ENCODE measurements around the gene FRYL.
"Not testable (repeated sequence)": the region's sequence is repeated elsewhere in the genome, so short reads cannot be mapped to it uniquely, and the experiment has no call there.

Gene FRYL

DNA sequence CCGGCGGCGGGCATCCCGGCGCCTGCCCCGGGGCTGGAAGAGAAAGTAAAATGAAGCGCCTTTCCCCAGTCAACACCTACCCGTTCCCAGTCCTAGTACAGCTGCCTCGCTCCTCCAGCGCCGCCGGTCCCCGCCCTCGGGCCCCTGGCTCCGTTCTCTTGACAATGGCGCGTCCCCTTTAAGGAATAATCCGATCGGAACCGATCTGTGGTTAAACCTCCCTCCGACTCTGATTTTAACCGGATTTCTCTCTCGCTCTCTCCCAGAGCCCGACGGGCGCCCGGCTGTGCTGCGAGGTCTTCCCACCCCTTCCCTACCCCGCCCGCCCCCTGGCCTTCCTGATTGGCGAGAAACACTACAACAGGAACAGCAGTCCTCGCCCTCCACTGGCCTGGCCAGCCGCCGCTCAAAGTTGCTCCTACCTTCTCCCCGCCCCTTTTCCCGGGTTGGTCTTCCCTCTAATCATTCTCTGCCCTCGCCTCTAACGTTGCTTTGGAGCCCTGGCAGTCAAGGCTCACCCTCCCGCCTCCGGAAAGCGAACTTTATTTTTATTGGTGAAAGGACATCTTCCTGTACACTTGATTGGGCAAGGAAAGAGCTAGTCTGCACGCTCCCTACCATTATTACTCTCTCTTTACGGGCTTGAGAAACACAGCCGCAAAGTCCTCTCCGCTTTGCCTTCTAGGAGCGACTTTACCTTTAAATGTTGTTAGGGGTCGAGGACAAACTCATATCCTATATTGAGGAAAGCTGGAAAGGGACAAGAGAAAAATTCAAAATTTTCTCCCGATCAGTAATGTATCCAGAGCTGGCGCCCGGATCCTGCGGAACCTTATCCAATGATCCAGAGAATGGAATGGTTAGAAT is at the start of gene FRYL:
Gene FRYL (minus strand): TSS at position 282 of the 867 bp plus-strand sequence. CDS start 145,869 bp downstream, outside the sequence.
- DNase-seq: peak; percentile 98

DNA sequence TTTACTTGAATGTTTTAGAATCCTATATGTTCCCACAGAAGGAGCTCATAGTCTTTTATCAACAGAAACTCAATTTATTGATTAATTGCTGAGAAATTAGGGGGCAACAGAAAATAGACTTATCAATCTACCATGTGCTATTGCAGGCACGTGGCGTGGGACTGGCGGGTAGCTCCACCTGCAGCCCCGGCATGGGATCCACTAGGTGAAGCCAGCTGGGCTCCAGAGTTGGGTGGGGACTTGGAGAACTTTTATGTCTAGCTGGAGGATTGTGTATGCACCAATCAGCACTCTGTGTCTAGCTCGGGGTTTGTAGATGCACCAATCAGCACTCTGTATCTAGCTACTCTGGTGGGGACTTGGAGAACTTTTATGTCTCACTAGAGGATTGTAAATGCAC is 47.5 kb upstream of the FRYL start:
- no peak for DNase-seq

DNA sequence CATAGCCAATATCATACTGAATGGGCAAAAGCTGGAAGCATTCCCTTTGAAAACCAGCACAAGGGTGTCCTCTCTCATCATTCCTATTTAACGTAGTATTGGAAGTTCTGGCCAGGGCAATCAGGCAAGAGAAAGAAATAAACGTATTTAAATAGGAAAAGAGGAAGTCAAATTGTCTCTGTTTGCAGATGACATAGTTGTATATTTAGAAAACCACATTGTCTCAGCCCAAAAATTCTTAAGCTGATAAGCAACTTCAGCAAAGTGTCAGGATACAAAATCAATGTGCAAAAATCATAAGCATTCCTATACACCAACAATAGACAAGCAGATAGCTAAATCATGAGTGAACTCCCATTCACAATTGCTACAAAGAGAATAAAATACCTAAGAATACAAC is 41.4 kb upstream of the FRYL start:
- DNase-seq: not testable (repeated sequence)

DNA sequence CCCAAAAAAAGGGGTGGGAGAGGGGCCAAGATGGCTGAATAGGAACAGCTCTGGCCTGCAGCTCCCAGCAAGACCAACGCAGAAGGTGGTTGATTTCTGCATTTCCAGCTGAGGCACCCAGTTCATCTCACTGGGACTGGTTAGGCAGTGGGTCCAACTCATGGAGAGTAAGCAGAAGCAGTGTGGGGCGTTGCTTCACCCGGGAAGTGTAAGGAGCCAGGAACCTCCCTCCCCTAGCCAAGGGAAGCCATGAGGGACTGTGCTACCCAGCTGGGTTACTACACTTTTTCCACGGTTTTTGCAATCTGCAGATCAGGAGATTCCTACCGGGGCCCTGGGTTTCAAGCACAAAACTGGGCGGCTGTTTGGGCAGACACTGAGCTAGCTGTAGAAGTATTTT is 36.9 kb upstream of the FRYL start:
- DNase-seq: no peak

DNA sequence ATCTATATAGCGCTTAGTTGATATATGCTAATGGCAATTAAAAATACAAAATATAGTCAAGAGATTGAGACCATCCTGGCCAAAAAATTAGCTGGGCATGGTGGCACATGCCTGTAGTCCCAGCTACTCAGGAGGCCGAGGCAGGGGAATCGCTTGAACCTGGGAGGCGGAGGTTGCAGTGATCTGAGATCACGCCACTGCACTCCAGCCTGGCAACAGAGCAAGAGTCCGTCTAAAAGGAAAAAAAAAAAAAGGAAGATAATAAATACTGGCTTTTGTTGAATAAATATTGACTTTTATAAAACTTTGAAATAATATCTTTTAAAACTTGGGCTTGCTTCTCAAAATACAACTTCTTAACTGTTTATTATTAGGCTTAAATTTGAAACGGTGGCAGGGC is 36.2 kb upstream of the FRYL start:
- DNase-seq: not testable (repeated sequence)

DNA sequence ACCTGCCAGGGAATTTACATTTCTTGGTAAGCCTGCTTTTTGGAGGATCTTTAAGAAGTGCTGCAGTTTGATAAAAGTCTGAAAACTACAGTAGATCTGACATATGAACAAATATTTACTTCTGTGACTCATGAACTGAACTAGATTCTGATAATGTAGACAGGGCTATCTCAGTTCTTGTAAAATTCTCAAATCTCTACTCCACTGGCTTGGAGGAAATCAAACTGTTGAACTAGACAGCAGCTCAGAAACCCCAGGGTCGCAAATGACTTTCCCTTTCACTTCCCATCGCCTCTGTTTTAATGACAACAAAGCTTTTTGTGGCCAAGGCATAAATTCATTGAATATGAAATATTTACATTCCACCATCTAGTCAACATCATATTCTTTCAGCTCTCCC is 35.4 kb upstream of the FRYL start:
- DNase-seq: no peak

GRCh38 chr4:48813964-48814363 is 33.9 kb upstream of the FRYL start:
- no peak for DNase-seq

DNA sequence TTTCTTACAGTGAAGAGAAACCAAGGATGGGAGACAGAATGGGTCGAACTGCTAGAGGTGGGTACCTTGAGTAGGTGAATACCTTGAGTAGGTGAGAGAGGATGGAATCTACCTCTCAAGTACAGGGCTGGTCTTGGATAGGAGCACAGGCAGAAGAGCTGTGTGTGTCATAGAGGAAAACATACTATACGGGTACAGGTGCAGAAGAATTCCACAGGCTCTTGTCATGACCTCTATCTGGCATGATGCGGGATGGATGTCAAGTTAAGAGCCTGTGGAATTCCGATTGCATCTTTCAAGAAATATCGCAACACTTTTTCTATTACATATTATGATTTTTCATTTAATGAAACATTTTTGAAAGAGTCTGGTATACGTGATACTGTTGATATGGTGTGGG is 32.8 kb upstream of the FRYL start:
- no peak for DNase-seq

GRCh38 chr4:48804584-48805301 is 24.7 kb upstream of the FRYL start:
- no peak for DNase-seq

DNA sequence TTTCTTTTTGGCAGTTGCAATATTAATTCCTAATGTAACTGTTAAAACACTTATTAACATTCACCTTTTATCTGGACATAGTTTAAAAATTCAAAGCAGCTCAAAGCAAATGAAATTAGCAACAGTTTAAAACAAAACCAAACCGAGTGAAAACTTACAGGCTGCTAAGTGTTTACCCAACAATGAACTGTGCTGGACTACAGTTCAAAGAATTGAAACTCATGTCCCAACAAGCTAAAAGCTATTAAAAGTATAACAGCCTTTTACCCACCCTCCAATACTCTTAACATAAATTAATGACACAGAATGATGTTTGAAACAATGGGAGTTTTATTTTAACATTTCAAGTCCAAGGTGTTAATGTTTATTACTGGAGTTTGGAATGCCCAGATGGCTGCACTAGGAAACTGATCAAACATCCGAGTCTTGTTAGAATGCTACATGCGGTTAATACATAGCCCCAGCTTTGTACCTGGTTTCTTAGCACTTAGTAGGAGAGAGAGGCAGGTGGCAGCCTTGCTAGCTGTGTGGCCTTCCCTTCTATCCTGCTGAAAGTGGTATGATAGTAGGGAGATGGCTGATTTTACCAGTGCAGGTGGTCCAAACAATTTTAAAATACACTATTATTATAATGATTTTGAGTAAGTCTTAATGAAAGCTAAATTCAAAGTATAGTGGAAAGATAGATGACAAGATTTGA is 21.1 kb upstream of the FRYL start:
- no peak for DNase-seq

DNA sequence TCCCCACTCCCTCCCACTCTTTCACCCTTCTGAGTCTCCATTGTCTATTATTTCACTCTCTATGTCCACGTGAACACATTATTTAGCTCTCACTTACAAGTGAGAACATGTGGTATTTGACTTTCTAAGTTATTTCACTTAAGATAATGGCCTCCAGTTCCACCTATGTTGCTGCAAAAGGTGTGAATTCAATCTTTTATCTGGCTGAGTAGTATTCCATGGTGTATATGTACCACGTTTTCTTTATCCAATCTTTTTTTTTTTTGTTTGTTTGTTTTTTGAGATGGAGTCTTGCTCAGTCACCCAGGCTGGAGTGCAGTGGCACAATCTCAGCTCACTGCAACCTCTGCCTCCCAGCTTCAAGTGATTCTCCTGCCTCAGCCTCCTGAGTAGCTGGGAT is 20.1 kb upstream of the FRYL start:
- not testable (repeated sequence) for DNase-seq

DNA sequence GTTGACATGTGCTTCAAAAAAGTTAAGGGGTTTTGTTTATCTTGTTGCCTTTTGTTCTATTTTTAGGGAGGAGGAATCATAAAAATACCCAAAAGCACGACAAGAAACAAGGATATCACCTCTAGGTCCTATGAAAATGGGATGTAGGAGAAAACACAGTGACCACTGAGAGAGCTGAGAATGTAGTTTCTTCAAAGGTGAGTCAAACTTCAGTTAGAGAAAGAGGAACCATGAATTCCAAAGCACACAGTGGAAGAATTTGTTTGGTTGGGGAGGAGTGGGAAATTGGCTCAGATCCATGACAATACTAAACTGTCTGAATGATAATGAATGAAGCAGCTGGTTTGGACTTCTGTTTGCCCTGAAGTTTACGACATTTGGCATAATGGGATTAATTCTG is 19.1 kb upstream of the FRYL start:
- DNase-seq: no peak

GRCh38 chr4:48798117-48798516 is 18.0 kb upstream of the FRYL start:
- DNase-seq: no peak

DNA sequence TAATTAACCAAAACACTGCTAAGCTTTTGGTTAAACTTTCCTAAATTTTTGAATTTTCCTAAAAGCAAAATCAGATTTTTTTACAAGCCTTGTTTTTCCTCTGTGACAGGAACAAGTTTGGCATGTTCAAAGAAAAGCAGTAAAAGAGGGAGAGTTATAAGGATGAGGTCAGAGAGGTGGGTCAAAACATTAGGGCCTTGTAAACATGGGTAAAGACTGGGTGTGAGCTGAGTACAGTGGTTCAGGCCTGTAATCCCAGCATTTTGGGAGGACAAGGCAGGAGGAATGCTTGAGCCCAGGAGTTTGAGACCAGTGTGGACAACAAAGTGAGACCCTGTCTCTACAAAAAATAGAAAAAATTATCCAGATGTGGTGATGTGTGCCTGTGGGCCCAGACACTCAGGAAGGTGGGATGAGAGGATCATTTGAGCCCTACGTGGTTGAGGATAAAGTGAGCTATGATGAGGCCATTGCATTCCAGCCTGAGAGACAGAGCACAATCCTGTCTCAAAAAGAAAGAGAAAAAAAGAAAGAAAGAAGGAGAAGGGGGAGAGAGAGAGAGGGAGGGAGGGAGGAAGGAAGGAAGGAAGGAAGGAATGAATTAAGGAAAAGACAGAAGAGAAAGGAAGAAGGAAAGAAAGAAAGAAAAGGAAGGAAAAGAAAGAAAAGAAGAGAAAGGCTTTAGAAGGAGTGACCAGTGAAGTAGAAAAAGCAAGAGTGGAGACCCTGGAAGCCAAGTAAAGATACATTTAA is 17.0 kb upstream of the FRYL start:
- no peak for DNase-seq

- DNase-seq: no peak
Measured at GRCh38 chr4:48796191-48796926, 16.3 kb upstream of the FRYL start.

GRCh38 chr4:48795108-48795507 is 15.0 kb upstream of the FRYL start:
- DNase-seq: no peak

DNA sequence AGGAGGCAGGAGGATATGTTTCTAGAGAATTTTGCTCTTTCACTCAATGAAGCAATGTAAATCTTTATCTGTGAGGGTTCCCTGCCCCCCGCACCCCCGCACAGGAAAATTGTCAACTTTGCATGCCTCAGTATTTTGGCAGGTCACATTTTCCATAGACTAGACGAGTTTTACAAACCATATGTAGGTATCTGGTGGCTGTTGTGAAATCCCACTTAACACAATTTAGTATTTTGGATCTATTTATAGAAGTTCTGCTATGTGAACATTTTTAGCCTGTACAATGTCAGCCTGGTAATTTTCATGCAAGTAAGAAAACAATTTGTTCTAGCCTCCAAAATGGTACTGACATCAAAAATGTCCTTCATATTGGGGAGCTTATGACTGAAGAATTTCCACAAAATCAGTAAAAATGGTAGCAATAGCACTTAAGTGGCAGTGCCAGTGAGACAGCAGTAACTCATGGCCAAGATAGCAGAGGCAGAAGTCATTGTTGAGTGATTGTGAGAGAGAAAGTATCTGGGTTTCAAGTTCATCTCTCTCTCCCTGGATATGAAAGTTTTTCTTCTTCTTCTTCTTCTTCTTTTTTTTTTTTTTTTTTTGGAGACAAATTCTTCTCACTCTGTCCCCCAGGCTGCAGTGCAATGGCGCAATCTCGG is 12.4 kb upstream of the FRYL start:
- DNase-seq: no peak

- no peak for DNase-seq
Measured at GRCh38 chr4:48791313-48791712, 11.2 kb upstream of the FRYL start.

GRCh38 chr4:48790561-48790960 is 10.5 kb upstream of the FRYL start:
- DNase-seq: no peak

DNA sequence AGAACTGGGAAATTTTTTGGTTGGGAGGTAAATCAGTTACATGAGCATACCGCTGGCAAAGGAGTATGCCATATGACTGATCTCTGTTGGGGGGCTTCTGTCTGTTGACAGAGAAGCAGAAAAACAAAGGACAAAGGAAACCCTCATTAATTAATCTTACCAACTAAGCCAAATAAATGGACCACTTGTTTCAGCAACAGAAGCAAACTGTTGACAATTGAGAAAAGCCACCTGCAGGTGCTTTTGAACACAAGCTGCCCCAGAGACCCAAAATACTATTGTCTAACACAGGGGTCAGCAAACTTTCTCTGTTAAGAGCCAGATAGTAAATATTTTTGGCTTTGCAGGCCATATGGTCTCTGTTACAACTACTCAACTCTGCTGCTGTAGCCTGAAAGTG is 7.0 kb upstream of the FRYL start:
- DNase-seq: no peak

DNA sequence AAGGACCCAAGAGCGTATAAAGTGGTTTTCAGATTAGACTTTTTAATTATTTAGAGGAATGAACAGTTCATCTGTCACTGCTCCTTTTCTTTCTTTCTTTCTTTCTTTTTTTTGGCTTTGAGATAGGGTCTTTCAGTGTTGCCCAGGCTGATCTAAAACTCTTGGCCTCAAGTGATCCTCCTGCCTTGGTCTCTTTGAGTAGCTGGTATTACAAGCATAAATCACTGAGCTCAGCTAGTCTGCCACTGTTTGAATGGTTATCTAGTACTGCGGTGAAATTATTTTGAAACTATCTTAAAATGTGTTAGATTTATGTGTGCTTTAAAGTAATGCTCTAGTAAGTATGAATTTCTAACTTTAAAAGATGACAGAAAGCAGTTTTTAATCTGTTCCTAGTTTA is 6.5 kb upstream of the FRYL start:
- no peak for DNase-seq

GRCh38 chr4:48785302-48785701 is 5.2 kb upstream of the FRYL start:
- DNase-seq: no peak

Measured in activated naive CD4-positive, alpha-beta T cell treated with Interleukin-2 at 50 U/mL for 16 hours (primary cell).